NCI-H82 treated with DMSO at 0.1 percent for 48 hours (cell line): ENCODE results near the gene MYH3.
"Not testable (repeated sequence)": the region's sequence is repeated elsewhere in the genome, so short reads cannot be mapped to it uniquely, and the experiment has no call there.

Experiments
- DNase-seq: peaks from one replicate; lab custom pipeline; 2025; ENCODE audit not compliant: unreplicated experiment; lab: John Stamatoyannopoulos, UW

Gene MYH3

GRCh38 chr17:10657148-10657547, at the start of gene MYH3:
Gene MYH3 (minus strand): TSS chr17:10657309. CDS start chr17:10655064, 2,245 bp downstream.
- DNase-seq: no peak

GRCh38 chr17:10705727-10706126, 48.6 kb upstream of the MYH3 start:
- peak; percentile 95 for DNase-seq

GRCh38 chr17:10702574-10702973, 45.5 kb upstream of the MYH3 start:
- peak; percentile 94 for DNase-seq

- DNase-seq: no peak
Observed at GRCh38 chr17:10699856-10700255, 42.7 kb upstream of the MYH3 start.

- DNase-seq: no peak
Observed at GRCh38 chr17:10698096-10698818, 41.1 kb upstream of the MYH3 start.

GRCh38 chr17:10697092-10698081, 40.3 kb upstream of the MYH3 start, which contains the start of the genes ADPRM and SCO1:
Gene ADPRM (plus strand): TSS chr17:10697594. CDS start chr17:10704927, 7,333 bp downstream.
Gene SCO1 (minus strand): TSS chr17:10697533. CDS start chr17:10697507, 26 bp downstream.
- DNase-seq: peak; percentile 87

GRCh38 chr17:10695875-10696407, 38.8 kb upstream of the MYH3 start:
- not testable (repeated sequence) for DNase-seq

- DNase-seq: no peak
Observed at GRCh38 chr17:10687499-10687898, 30.4 kb upstream of the MYH3 start.

GRCh38 chr17:10683853-10684252, 26.7 kb upstream of the MYH3 start:
- DNase-seq: peak; percentile 39

GRCh38 chr17:10681866-10682446, 24.8 kb upstream of the MYH3 start:
- no peak for DNase-seq

GRCh38 chr17:10674704-10675103, 17.6 kb upstream of the MYH3 start:
- no peak for DNase-seq

GRCh38 chr17:10673312-10673711, 16.2 kb upstream of the MYH3 start:
- no peak for DNase-seq

GRCh38 chr17:10668775-10669174, 11.7 kb upstream of the MYH3 start:
- no peak for DNase-seq

GRCh38 chr17:10666906-10667305, 9.8 kb upstream of the MYH3 start:
- DNase-seq: no peak

GRCh38 chr17:10664571-10664970, 7.5 kb upstream of the MYH3 start:
- DNase-seq: no peak

- DNase-seq: no peak
Observed at GRCh38 chr17:10663231-10663630, 6.1 kb upstream of the MYH3 start.

- DNase-seq: peak; percentile 43
Observed at GRCh38 chr17:10661437-10661836, 4.3 kb upstream of the MYH3 start.

GRCh38 chr17:10657879-10658278, 770 bp upstream of the MYH3 start:
- peak; percentile 99 for DNase-seq

- DNase-seq: no peak
Observed at GRCh38 chr17:10653987-10654386, 3.1 kb downstream of the MYH3 start.

GRCh38 chr17:10652984-10653659, 4.0 kb downstream of the MYH3 start:
- DNase-seq: no peak
